Gastroesophageal sphincter (tissue), 4 donors: ENCODE measurements around the gene PPIF. TPM values are rescaled to one million over a fixed set of nuclear protein-coding genes. Genes with fewer than 3 reads are reported as not detected.
A peak's percentile ranks its signal among the peaks of the same experiment; 100 is the strongest.

Source experiments
- ATAC-seq: fragments of 150-250 bp; one replicate; pipeline ENCODE4 v1.9.1; 2016; ENCODE audit warnings: mild to moderate bottlenecking, moderate library complexity
- H3K27ac ChIP-seq, 4 donors: fragments of 200-600 bp; sonication (generic) in 3 of 4; 1 replicate in 3 of 4; 2 replicates in 1 of 4; pipeline ENCODE4 v1.5.1; 2016 to 2019
- H3K27me3 ChIP-seq: fragments of 200-600 bp; sonication (generic); one replicate; pipeline ENCODE4 v1.5.1; 2019
- H3K36me3 ChIP-seq, 2 donors: fragments of 200-600 bp; sonication (generic); one replicate each; pipeline ENCODE4 v1.5.1; 2019; ENCODE audit warnings: control low read depth in 1 of 2
- H3K4me1 ChIP-seq, 3 donors: fragments of 200-600 bp; sonication (generic); 1 replicate in 2 of 3; 2 replicates in 1 of 3; pipeline ENCODE4 v1.5.1; 2016 to 2019; ENCODE audit warnings: control low read depth in 2 of 3
- H3K4me3 ChIP-seq, 2 donors: fragments of 200-600 bp; sonication (generic); one replicate each; pipeline ENCODE4 v1.5.1; 2019; ENCODE audit warnings: mild to moderate bottlenecking in 1 of 2, moderate library complexity in 1 of 2
- H3K9me3 ChIP-seq, 3 donors: fragments of 200-600 bp; sonication (generic); one replicate each; pipeline ENCODE4 v1.5.1; 2017 to 2019; ENCODE audit warnings: control low read depth in 2 of 3
- EP300 ChIP-seq: sonication (generic); formaldehyde crosslinking; IDR thresholded peaks from one replicate; pipeline ENCODE4 v1.6.1; 2017; ENCODE audit warnings: antibody characterized with exemption, mild to moderate bottlenecking
- POLR2A ChIP-seq, 2 donors: fragments of 450-650 bp; IDR thresholded peaks; one replicate each; pipeline ENCODE4 v1.6.1; 2017; ENCODE audit warnings: antibody characterized with exemption in 2 of 2, mild to moderate bottlenecking in 2 of 2, moderate library complexity in 1 of 2
- POLR2AphosphoS5 ChIP-seq: sonication (generic); formaldehyde crosslinking; IDR thresholded peaks from one replicate; pipeline ENCODE4 v1.6.1; 2017; ENCODE audit warnings: antibody characterized with exemption
- WGBS, 2 donors: methylation state at CpG; one replicate each; pipeline ENCODE4 v1.1.5; 2018; ENCODE audit warnings: low coverage in 1 of 2; 5-methylcytosine and 5-hydroxymethylcytosine counted together
- total RNA-seq, 4 donors: library from RNA; depleted of rRNA; stranded (reverse); fragments of >200 nt; gene quantifications; one replicate each; pipeline ENCODE4 v1.1.0, GENCODE V29; 2016
- TF ChIP-seq, protein P1 (sequence below), 4 experiments: fragments of 200-600 bp in 2 of 4; fragments of 450-650 bp in 2 of 4; sonication (generic) in 1 of 4; IDR thresholded peaks; one replicate each; pipeline ENCODE4 v1.5.1; 2017 to 2019; ENCODE audit warnings: antibody characterized with exemption in 4 of 4, mild to moderate bottlenecking in 2 of 4, moderate library complexity in 2 of 4

The PPIF gene
- total RNA-seq, 4 donors from 2014 or later = 16.5 to 38.0 (median 22.8) TPM

DNA sequence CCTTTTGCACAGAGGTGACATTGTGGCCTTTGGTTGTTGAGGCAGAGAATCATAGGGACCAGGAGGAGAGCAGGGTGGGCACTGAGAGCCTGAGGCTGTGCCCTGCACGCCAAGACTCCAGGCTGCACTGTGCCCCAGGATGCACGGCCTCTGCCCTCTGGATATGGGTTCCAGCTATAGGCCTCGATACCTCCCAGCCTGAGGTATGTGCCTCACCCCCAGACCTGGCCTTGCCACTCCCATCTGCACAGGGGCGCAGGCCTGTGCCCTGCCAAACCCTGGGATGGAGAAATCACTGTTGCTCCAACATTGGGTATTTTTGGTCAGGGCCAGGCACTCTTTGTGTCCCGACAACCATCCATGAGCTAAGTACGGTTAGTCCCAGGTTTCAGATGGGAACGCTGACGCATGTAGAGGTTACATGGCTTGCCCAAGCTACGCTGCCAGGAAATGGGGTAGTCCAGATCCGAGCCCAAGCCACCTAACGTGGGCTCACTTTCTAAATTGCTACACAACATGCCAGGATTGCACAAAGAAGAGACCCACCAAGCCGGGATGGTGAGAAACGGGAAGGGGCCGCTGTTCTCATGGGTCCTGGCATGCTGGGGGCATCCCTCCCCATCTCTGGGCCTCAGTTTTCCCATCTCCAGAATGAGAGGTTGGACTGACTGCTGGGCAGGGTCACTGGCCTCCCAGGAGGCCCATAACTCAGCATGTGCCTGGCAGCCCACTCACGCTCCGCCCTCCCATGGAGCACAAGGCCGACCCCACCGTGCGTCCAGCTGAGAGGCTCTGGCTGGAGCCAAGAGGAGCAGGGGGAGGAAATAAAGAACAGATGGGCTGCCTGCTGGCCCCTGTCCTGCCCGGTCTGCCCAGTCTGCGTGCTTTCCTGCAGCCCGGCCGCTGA lies 54.0 kb downstream of the PPIF start:
- peak overlapping the region in 1 of 2 donors; percentile 2 for H3K4me3 ChIP-seq
- H3K4me1 ChIP-seq = peaks cover 0 to 78% (median 27%) of the 10 kb centered on the region in 3 donors
- peak; percentile 67 for TF ChIP-seq POLR2AphosphoS5
- TF ChIP-seq, protein P1, sequence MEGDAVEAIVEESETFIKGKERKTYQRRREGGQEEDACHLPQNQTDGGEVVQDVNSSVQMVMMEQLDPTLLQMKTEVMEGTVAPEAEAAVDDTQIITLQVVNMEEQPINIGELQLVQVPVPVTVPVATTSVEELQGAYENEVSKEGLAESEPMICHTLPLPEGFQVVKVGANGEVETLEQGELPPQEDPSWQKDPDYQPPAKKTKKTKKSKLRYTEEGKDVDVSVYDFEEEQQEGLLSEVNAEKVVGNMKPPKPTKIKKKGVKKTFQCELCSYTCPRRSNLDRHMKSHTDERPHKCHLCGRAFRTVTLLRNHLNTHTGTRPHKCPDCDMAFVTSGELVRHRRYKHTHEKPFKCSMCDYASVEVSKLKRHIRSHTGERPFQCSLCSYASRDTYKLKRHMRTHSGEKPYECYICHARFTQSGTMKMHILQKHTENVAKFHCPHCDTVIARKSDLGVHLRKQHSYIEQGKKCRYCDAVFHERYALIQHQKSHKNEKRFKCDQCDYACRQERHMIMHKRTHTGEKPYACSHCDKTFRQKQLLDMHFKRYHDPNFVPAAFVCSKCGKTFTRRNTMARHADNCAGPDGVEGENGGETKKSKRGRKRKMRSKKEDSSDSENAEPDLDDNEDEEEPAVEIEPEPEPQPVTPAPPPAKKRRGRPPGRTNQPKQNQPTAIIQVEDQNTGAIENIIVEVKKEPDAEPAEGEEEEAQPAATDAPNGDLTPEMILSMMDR (IDR thresholded peaks at IDR 0.05) = no peak
- H3K27me3 ChIP-seq = no peaks in the 10 kb centered on the region
- peak overlapping the region in 1 of 4 donors; percentile 45 for H3K27ac ChIP-seq
- H3K36me3 ChIP-seq = no peaks in the 10 kb centered on the region
- peak; percentile 37 for ATAC-seq
- H3K9me3 ChIP-seq = no peaks in the 10 kb centered on the region
- 90% methylated on average over 2 of the region's 23 CpGs; no CpG with 5 or more reads in 1 of the 2 donors for WGBS, 2 donors

DNA sequence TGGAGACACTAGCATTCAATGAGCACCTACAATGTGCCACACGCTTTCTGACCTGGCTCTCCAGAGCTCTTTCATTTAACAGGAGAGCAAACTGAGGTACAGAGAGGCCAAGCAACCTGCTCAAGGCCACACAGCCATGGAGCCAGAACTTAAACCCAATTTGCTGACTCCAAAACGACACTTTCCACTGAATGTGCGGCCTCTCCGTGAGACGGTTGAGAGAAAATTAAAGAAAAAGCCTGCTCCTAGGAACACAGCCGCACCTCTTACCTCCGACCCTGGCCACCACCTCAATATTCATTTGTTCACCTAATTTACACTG lies 55.3 kb downstream of the PPIF start:
- no peaks in the 10 kb centered on the region for H3K27me3 ChIP-seq
- no peaks in the 10 kb centered on the region for H3K36me3 ChIP-seq
- no peak overlapping the region for H3K4me3 ChIP-seq
- TF ChIP-seq POLR2AphosphoS5 = no peak
- no peak for TF ChIP-seq POLR2A (IDR thresholded peaks at IDR 0.05)
- TF ChIP-seq, protein P1 (IDR thresholded peaks at IDR 0.05) = no peak
- TF ChIP-seq EP300 = no peak
- H3K4me1 ChIP-seq = peaks cover 0 to 65% (median 27%) of the 10 kb centered on the region in 3 donors
- no peaks in the 10 kb centered on the region for H3K9me3 ChIP-seq
- ATAC-seq = no peak
- H3K27ac ChIP-seq = peak overlapping the region in 1 of 4 donors; percentile 45
- 89 to 100% methylated on average over 3 to 7 of the region's 7 CpGs for WGBS, 2 donors

GRCh38 chr10:79402951-79403350 lies 55.7 kb downstream of the PPIF start:
- peaks cover 0 to 61% (median 25%) of the 10 kb centered on the region in 3 donors for H3K4me1 ChIP-seq
- TF ChIP-seq POLR2AphosphoS5 = no peak
- no peak for TF ChIP-seq EP300
- TF ChIP-seq POLR2A (IDR thresholded peaks at IDR 0.05) = no peak
- TF ChIP-seq, protein P1 (IDR thresholded peaks at IDR 0.05) = no peak
- WGBS, 2 donors = 63 to 80% methylated on average over 1 to 2 of the region's 8 CpGs
- no peaks in the 10 kb centered on the region for H3K36me3 ChIP-seq
- H3K9me3 ChIP-seq = no peaks in the 10 kb centered on the region
- H3K27me3 ChIP-seq = no peaks in the 10 kb centered on the region
- ATAC-seq = no peak
- peak overlapping the region in 1 of 2 donors; percentile 24 for H3K4me3 ChIP-seq
- H3K27ac ChIP-seq = peak overlapping the region in 1 of 4 donors; percentile 5

- TF ChIP-seq POLR2A (IDR thresholded peaks at IDR 0.05) (no peak), POLR2AphosphoS5 (no peak), EP300 (no peak)
- TF ChIP-seq, protein P1 (IDR thresholded peaks at IDR 0.05) = no peak
- H3K27ac ChIP-seq = peak overlapping the region in 1 of 4 donors; percentile 5
- H3K4me3 ChIP-seq = peak overlapping the region in 1 of 2 donors; percentile 24
- no peaks in the 10 kb centered on the region for H3K27me3 ChIP-seq
- 28 to 29% methylated on average over 9 to 15 of the region's 23 CpGs for WGBS, 2 donors
- no peaks in the 10 kb centered on the region for H3K9me3 ChIP-seq
- no peaks in the 10 kb centered on the region for H3K36me3 ChIP-seq
- H3K4me1 ChIP-seq = peaks cover 0 to 54% (median 27%) of the 10 kb centered on the region in 3 donors
- ATAC-seq = no peak
Observed at GRCh38 chr10:79403441-79404230, 56.4 kb downstream of the PPIF start.
